Panc1 (cell line): ENCODE results near the gene BRI3BP.

Experiments used
- POLR2AphosphoS5 ChIP-seq: IDR thresholded peaks from 2 replicates; pipeline ENCODE4 v1.6.1; 2012; ENCODE audit warnings: mild to moderate bottlenecking, low read depth, low read length, moderate library complexity
- SIN3A ChIP-seq: IDR thresholded peaks from 2 replicates; pipeline ENCODE4 v1.6.1; 2012; ENCODE audit warnings: low read depth, mild to moderate bottlenecking, low read length, moderate library complexity, borderline replicate concordance; ENCODE audit not compliant: insufficient read depth
- TCF7L2 ChIP-seq: IDR thresholded peaks from 2 replicates; pipeline ENCODE4 v1.6.1; 2011; ENCODE audit warnings: mild to moderate bottlenecking, low read depth, low read length, inconsistent platforms
- TF ChIP-seq, protein P1 (sequence below): fragments of 450-650 bp; IDR thresholded peaks from 2 replicates; pipeline ENCODE4 v1.5.1; 2017; ENCODE audit warnings: mild to moderate bottlenecking
- TF ChIP-seq, protein P2 (sequence below), 2 experiments: IDR thresholded peaks; 2 replicates each; pipeline ENCODE4 v1.6.1; 2011 to 2012; ENCODE audit warnings: low read depth in 2 of 2, control low read depth in 1 of 2, low read length in 1 of 2, mild to moderate bottlenecking in 1 of 2, moderate library complexity in 1 of 2; ENCODE audit not compliant: insufficient read depth in 1 of 2

DNA sequence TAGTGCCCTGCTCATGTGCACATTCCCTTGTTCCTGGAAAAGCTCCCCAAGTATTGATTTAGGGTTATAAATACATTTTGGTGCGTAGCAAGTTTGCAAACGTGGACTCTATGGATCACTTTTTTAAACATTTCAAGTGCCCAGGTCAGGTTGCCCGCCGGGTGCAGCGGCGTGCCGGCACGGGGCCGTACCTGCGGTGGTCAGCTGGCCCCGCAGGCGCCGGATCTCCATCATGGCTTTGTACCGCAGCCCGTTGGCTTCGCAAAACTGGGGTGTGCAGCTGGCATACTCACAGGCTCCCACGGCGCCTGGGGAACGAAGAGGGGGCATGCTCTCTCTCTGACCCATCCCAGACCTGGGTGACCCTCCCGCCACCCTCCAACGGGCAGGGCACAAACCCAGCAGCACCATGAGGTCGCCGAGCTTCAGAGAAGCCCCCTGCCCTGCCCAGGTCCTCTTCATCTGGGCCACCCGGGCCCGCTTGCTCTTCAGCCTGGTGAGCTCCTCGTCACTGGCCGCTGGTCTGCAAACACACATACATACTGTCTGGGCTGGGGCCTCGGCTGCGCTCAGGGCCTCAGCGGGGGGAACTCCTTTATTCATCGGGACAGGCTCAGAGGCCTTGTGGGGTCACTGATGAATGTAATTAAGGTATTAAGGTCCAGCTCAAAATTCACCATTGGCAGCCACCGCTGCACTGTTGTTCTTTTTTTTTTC is 39.6 kb upstream of the BRI3BP start:
- TF ChIP-seq, protein P1, sequence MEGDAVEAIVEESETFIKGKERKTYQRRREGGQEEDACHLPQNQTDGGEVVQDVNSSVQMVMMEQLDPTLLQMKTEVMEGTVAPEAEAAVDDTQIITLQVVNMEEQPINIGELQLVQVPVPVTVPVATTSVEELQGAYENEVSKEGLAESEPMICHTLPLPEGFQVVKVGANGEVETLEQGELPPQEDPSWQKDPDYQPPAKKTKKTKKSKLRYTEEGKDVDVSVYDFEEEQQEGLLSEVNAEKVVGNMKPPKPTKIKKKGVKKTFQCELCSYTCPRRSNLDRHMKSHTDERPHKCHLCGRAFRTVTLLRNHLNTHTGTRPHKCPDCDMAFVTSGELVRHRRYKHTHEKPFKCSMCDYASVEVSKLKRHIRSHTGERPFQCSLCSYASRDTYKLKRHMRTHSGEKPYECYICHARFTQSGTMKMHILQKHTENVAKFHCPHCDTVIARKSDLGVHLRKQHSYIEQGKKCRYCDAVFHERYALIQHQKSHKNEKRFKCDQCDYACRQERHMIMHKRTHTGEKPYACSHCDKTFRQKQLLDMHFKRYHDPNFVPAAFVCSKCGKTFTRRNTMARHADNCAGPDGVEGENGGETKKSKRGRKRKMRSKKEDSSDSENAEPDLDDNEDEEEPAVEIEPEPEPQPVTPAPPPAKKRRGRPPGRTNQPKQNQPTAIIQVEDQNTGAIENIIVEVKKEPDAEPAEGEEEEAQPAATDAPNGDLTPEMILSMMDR: no peak
- TF ChIP-seq TCF7L2 (no peak), POLR2AphosphoS5 (no peak), SIN3A (no peak)
- TF ChIP-seq, protein P2, sequence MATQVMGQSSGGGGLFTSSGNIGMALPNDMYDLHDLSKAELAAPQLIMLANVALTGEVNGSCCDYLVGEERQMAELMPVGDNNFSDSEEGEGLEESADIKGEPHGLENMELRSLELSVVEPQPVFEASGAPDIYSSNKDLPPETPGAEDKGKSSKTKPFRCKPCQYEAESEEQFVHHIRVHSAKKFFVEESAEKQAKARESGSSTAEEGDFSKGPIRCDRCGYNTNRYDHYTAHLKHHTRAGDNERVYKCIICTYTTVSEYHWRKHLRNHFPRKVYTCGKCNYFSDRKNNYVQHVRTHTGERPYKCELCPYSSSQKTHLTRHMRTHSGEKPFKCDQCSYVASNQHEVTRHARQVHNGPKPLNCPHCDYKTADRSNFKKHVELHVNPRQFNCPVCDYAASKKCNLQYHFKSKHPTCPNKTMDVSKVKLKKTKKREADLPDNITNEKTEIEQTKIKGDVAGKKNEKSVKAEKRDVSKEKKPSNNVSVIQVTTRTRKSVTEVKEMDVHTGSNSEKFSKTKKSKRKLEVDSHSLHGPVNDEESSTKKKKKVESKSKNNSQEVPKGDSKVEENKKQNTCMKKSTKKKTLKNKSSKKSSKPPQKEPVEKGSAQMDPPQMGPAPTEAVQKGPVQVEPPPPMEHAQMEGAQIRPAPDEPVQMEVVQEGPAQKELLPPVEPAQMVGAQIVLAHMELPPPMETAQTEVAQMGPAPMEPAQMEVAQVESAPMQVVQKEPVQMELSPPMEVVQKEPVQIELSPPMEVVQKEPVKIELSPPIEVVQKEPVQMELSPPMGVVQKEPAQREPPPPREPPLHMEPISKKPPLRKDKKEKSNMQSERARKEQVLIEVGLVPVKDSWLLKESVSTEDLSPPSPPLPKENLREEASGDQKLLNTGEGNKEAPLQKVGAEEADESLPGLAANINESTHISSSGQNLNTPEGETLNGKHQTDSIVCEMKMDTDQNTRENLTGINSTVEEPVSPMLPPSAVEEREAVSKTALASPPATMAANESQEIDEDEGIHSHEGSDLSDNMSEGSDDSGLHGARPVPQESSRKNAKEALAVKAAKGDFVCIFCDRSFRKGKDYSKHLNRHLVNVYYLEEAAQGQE (IDR thresholded peaks at IDR 0.05; ENCODE audit: insufficient read depth in 1 of 2, low read depth in 2 of 2, low read length in 1 of 2): no peak
